Pancreas (tissue), 10 donors: Measurements from ENCODE around the gene MYBPHL. TPM values are rescaled to one million over a fixed set of nuclear protein-coding genes. Genes with fewer than 3 reads are reported as not detected.

Source experiments
- ATAC-seq, 4 donors: fragments of 200-7000 bp; cut with Tn5 transposase; one replicate each; pipeline versions ENCODE4 v1.8.0 to v1.9.1; 2020; ENCODE audit warnings: mild to moderate bottlenecking in 4 of 4, moderate library complexity in 4 of 4
- DNase-seq, 6 donors: peaks; one replicate each; pipeline ENCODE4 v3.0.0-alpha.2; 2020
- FAIRE-seq: peaks from 2 replicates; lab custom pipeline; 2012; peaks lifted over from hg19 to GRCh38; lab: Jason Lieb, UNC
- H3K27ac ChIP-seq, 4 donors: fragments of 200-600 bp; sonication (generic); 1 replicate in 3 of 4; 2 replicates in 1 of 4; pipeline versions ENCODE4 v1.5.0 to v1.8.0; 2020
- H3K27me3 ChIP-seq, 4 donors: fragments of 200-600 bp; one replicate each; pipeline ENCODE4 v1.8.0; 2021
- H3K36me3 ChIP-seq, 3 donors: fragments of 200-600 bp; sonication (generic) in 1 of 3; one replicate each; pipeline versions ENCODE4 v1.5.0 to v1.8.0; 2020 to 2021
- H3K4me1 ChIP-seq, 3 donors: fragments of 200-600 bp; one replicate each; pipeline ENCODE4 v1.8.0; 2021
- H3K4me3 ChIP-seq, 4 donors: fragments of 200-600 bp; sonication (generic) in 2 of 4; one replicate each; pipeline versions ENCODE4 v1.5.0 to v1.8.0; 2020 to 2021
- H3K9me3 ChIP-seq, 4 donors: fragments of 200-600 bp; one replicate each; pipeline ENCODE4 v1.8.0; 2021
- CTCF ChIP-seq, 4 donors: fragments of 200-600 bp; sonication (generic) in 3 of 4; IDR thresholded peaks; one replicate each; pipeline versions ENCODE4 v1.5.0 to v1.8.0; 2021; ENCODE audit warnings: antibody characterized with exemption in 4 of 4
- WGBS, 2 donors: extraction: QIAGEN DNeasy Blood & Tissue Kit; methylation state at CpG; one replicate each; pipeline ENCODE4 v1.1.7; 2013; 5-methylcytosine and 5-hydroxymethylcytosine counted together
- intact Hi-C, 3 donors: fragments of 100-400 bp; cut with DNase I; formaldehyde crosslinking; loops; one replicate each; pipeline versions ENCODE4 v1.11.1 to v1.14.2; 2022
- polyA plus RNA-seq, 2 donors: library from polyadenylated mRNA; stranded (reverse); fragments of 200-250 nt; gene quantifications; one replicate each; pipeline ENCODE4 v1.2.3, GENCODE V29; 2013
- total RNA-seq, 6 donors: library from RNA; stranded (reverse); fragmentation: NEBNext Ultra II Directional in 4 of 6; extraction: Animal tissue kit (Norgen Biotek cat#: 25700) in 4 of 6; gene quantifications; one replicate each; pipeline versions ENCODE4 v1.2.1 to v1.2.4, GENCODE V29; 2021 to 2023
- donor health status: healthy with polysubstance abuse.
- donor health status: DM: no; HTN: no; CAD: no; lungs with moderate emphysema.
- donor health status: DM: no; HTN: no; CAD: no.
- donor health status: control.
- donor health status: control.
- donor health status: Bipolar disorder and iron deficiency.
- donor health status: DM: yes; HTN: yes; CAD: no.
- donor health status: DM: no; HTN: no; CAD: no.
- donor health status: DM: no; HTN: no; CAD: no.
- donor health status: DM: yes; HTN: yes; CAD: no.

The MYBPHL gene
- total and polyA plus RNA-seq, 8 donors, result 0.26 to 1.1 (median 0.27) TPM; not detected in 4

GRCh38 chr1:109273570-109274288, 33.1 kb downstream of the MYBPHL start:
- DNase-seq (peak in 1 of 6 donors; percentile 14), FAIRE-seq (no peak), ATAC-seq (no peak)
- Histone ChIP-seq H3K9me3 (no peaks in the 10 kb centered on the region), H3K36me3 (no peaks in the 10 kb centered on the region), H3K4me1 (peaks cover 0 to 9% (median 6%) of the 10 kb centered on the region in 3 donors), H3K27ac (peak overlapping the region in 1 of 4 donors; percentile 83), H3K27me3 (no peaks in the 10 kb centered on the region), H3K4me3 (no peak overlapping the region)
- TF ChIP-seq CTCF (IDR thresholded peaks at IDR 0.05), result no peak
- 82 to 84% methylated on average over 28 to 30 of the region's 30 CpGs for WGBS, 2 donors
- intact Hi-C loops, result loop anchor here in 2 of 3 donors (5.0 to 10.0 kb wide), 3 partner anchors 121 to 251 kb away; partner anchors contain the start of gene SORT1 (in 1 of the 2)

- no peak for ATAC-seq
- no peak overlapping the region for H3K27ac ChIP-seq
- no peak for FAIRE-seq
Measured at GRCh38 chr1:109272831-109273547, 33.8 kb downstream of the MYBPHL start.

GRCh38 chr1:109272021-109272799, 34.6 kb downstream of the MYBPHL start:
- intact Hi-C loops, result loop anchor here in 2 of 3 donors (5.0 to 10.0 kb wide), 3 partner anchors 123 to 253 kb away; partner anchors contain the start of gene SORT1 (in 1 of the 2)
- no peaks in the 10 kb centered on the region for H3K36me3 ChIP-seq

More at GRCh38 chr1:109272831-109273547, 33.8 kb downstream of the MYBPHL start:
- Histone ChIP-seq H3K4me3 (no peak overlapping the region), H3K4me1 (peaks cover 0 to 9% (median 6%) of the 10 kb centered on the region in 3 donors), H3K9me3 (no peaks in the 10 kb centered on the region), H3K27me3 (no peaks in the 10 kb centered on the region), H3K36me3 (no peaks in the 10 kb centered on the region)
- intact Hi-C loops, result loop anchor here in 2 of 3 donors (5.0 to 10.0 kb wide), 3 partner anchors 122 to 252 kb away; partner anchors contain the start of gene SORT1 (in 1 of the 2)
- DNase-seq, result peak in 1 of 6 donors; percentile 71
- no peak for TF ChIP-seq CTCF (IDR thresholded peaks at IDR 0.05)
- WGBS, 2 donors, result 85 to 87% methylated on average over 12 to 16 of the region's 16 CpGs

More at GRCh38 chr1:109272021-109272799, 34.6 kb downstream of the MYBPHL start:
- FAIRE-seq (no peak), DNase-seq (peak in 3 of 6 donors; percentile 13 to 70 (median 36)), ATAC-seq (no peak)
- Histone ChIP-seq H3K27me3 (no peaks in the 10 kb centered on the region), H3K4me3 (no peak overlapping the region), H3K4me1 (peaks cover 0 to 9% (median 2%) of the 10 kb centered on the region in 3 donors), H3K9me3 (no peaks in the 10 kb centered on the region), H3K27ac (no peak overlapping the region)
- WGBS, 2 donors, result 89 to 90% methylated on average over 13 of the region's 13 CpGs
- TF ChIP-seq CTCF (IDR thresholded peaks at IDR 0.05), result no peak
